Measurements from ENCODE around the gene CFAP46.

DNA sequence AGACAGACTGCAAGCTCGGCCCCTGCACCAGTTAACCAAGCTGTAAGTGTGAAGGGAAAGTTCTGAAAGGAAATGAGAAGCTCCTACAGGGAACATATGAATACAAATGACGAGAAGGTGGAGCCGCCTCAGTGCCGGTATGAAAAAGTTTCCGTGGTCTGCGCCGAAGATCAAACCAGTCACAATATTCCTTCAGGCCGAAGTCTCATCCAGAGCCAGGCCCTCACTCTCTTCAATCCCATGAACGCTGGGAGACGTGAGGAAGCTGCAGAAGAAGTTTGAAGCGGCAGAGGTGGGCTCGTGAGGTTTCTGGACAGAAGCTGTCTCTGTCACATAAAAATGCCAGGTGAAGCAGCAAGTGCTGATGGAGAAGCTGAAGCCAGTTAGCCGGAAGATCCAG, 71.9 kb downstream of the CFAP46 start:
- TF ChIP-seq, protein P1, sequence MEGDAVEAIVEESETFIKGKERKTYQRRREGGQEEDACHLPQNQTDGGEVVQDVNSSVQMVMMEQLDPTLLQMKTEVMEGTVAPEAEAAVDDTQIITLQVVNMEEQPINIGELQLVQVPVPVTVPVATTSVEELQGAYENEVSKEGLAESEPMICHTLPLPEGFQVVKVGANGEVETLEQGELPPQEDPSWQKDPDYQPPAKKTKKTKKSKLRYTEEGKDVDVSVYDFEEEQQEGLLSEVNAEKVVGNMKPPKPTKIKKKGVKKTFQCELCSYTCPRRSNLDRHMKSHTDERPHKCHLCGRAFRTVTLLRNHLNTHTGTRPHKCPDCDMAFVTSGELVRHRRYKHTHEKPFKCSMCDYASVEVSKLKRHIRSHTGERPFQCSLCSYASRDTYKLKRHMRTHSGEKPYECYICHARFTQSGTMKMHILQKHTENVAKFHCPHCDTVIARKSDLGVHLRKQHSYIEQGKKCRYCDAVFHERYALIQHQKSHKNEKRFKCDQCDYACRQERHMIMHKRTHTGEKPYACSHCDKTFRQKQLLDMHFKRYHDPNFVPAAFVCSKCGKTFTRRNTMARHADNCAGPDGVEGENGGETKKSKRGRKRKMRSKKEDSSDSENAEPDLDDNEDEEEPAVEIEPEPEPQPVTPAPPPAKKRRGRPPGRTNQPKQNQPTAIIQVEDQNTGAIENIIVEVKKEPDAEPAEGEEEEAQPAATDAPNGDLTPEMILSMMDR (IDR thresholded peaks at IDR 0.05 in 8 of 11, conservative IDR thresholded peaks at IDR 0.05 in 3 of 11), result no peak
- no peak for TF ChIP-seq POLR2AphosphoS5 (IDR thresholded peaks at IDR 0.05)

Data from spleen (tissue), 7 donors.